Uterus (tissue), 4 donors: Measurements from ENCODE around the gene BMP6. TPM values are rescaled to one million over a fixed set of nuclear protein-coding genes. Genes with fewer than 3 reads are reported as not detected.

Experiments
- DNase-seq, 2 donors: peaks; one replicate each; pipeline ENCODE4 v3.0.0-alpha.2; 2019 to 2020
- H3K27ac ChIP-seq, 2 donors: fragments of 200-600 bp; sonication (generic); 1 replicate in 1 of 2; 2 replicates in 1 of 2; pipeline ENCODE4 v1.5.1; 2016 to 2018
- H3K27me3 ChIP-seq, 2 donors: fragments of 200-600 bp; sonication (generic); one replicate each; pipeline ENCODE4 v1.5.1; 2018 to 2019; ENCODE audit warnings: control low read depth in 1 of 2
- H3K36me3 ChIP-seq, 2 donors: fragments of 200-600 bp; sonication (generic); one replicate each; pipeline ENCODE4 v1.5.1; 2019; ENCODE audit warnings: control low read depth in 1 of 2
- H3K4me1 ChIP-seq, 2 donors: fragments of 200-600 bp; sonication (generic); one replicate each; pipeline ENCODE4 v1.5.1; 2018 to 2019; ENCODE audit warnings: control low read depth in 1 of 2
- H3K4me3 ChIP-seq, 2 donors: fragments of 200-600 bp; sonication (generic); 1 replicate in 1 of 2; 2 replicates in 1 of 2; pipeline ENCODE4 v1.5.1; 2018 to 2019; ENCODE audit warnings: mild to moderate bottlenecking in 1 of 2
- H3K9me3 ChIP-seq, 2 donors: fragments of 200-600 bp; sonication (generic); one replicate each; pipeline ENCODE4 v1.5.1; 2019; ENCODE audit warnings: control low read depth in 1 of 2
- CTCF ChIP-seq, 4 experiments: fragments of 200-600 bp in 2 of 4; fragments of 450-650 bp in 2 of 4; sonication (generic) in 2 of 4; IDR thresholded peaks; one replicate each; pipeline ENCODE4 v1.5.1; 2016 to 2019; ENCODE audit warnings: antibody characterized with exemption in 4 of 4, mild to moderate bottlenecking in 2 of 4, moderate library complexity in 1 of 4
- POLR2A ChIP-seq, 2 donors: fragments of 450-650 bp; IDR thresholded peaks; one replicate each; pipeline ENCODE4 v1.6.1; 2016; ENCODE audit warnings: antibody characterized with exemption in 2 of 2, mild to moderate bottlenecking in 1 of 2, moderate library complexity in 1 of 2
- intact Hi-C: fragments of 100-400 bp; cut with DNase I; formaldehyde crosslinking; loops from one replicate; pipeline ENCODE4 v1.15.1; 2023; ENCODE audit warnings: low total_unique reads
- total RNA-seq, 4 donors: library from RNA; depleted of rRNA in 3 of 4; stranded (reverse); fragments of >200 nt in 3 of 4; gene quantifications; one replicate each; pipeline versions ENCODE4 v1.1.0 to v1.2.4, GENCODE V29; 2014 to 2023
- donor health status: DM: yes; HTN: yes; CAD: no.

BMP6 gene
- total RNA-seq, 4 donors from 2014 or later, result 2.2 to 8.5 (median 4.4) TPM

- no peaks in the 10 kb centered on the region for H3K9me3 ChIP-seq
- H3K27me3 ChIP-seq, result no peaks in the 10 kb centered on the region
- no peak for DNase-seq
- TF ChIP-seq CTCF (IDR thresholded peaks at IDR 0.05) (no peak), POLR2A (IDR thresholded peaks at IDR 0.05) (no peak)
- H3K27ac ChIP-seq, result no peak overlapping the region
- H3K4me3 ChIP-seq, result no peak overlapping the region
- no peaks in the 10 kb centered on the region for H3K4me1 ChIP-seq
- intact Hi-C loops, result no loop called here
- H3K36me3 ChIP-seq, result no peaks in the 10 kb centered on the region
These were observed 33.5 kb upstream of the BMP6 start for GRCh38 chr6:7692453-7692784.

- Histone ChIP-seq H3K4me1 (no peaks in the 10 kb centered on the region), H3K4me3 (no peak overlapping the region), H3K36me3 (no peaks in the 10 kb centered on the region), H3K9me3 (no peaks in the 10 kb centered on the region), H3K27ac (no peak overlapping the region), H3K27me3 (no peaks in the 10 kb centered on the region)
- no peak for DNase-seq
- intact Hi-C loops, result no loop called here
- TF ChIP-seq POLR2A (IDR thresholded peaks at IDR 0.05) (no peak), CTCF (IDR thresholded peaks at IDR 0.05) (no peak)
These were observed 32.1 kb upstream of the BMP6 start for GRCh38 chr6:7693827-7694226.

- no peak for DNase-seq
- intact Hi-C loops, result no loop called here
- H3K4me3 ChIP-seq, result no peak overlapping the region
- H3K27ac ChIP-seq, result no peak overlapping the region
- no peaks in the 10 kb centered on the region for H3K4me1 ChIP-seq
- H3K36me3 ChIP-seq, result no peaks in the 10 kb centered on the region
- no peaks in the 10 kb centered on the region for H3K27me3 ChIP-seq
- TF ChIP-seq CTCF (IDR thresholded peaks at IDR 0.05) (no peak), POLR2A (IDR thresholded peaks at IDR 0.05) (no peak)
- H3K9me3 ChIP-seq, result no peaks in the 10 kb centered on the region
These were observed 29.8 kb upstream of the BMP6 start for GRCh38 chr6:7696061-7696460.

- no peak overlapping the region for H3K4me3 ChIP-seq
- no peaks in the 10 kb centered on the region for H3K9me3 ChIP-seq
- intact Hi-C loops, result no loop called here
- H3K27me3 ChIP-seq, result no peaks in the 10 kb centered on the region
- DNase-seq, result no peak
- no peak for TF ChIP-seq CTCF (IDR thresholded peaks at IDR 0.05)
- no peak for TF ChIP-seq POLR2A (IDR thresholded peaks at IDR 0.05)
- no peaks in the 10 kb centered on the region for H3K36me3 ChIP-seq
- no peak overlapping the region for H3K27ac ChIP-seq
- no peaks in the 10 kb centered on the region for H3K4me1 ChIP-seq
These were observed 28.5 kb upstream of the BMP6 start for GRCh38 chr6:7697432-7697819.

GRCh38 chr6:7697820-7698623 is 27.9 kb upstream of the BMP6 start:
- TF ChIP-seq CTCF (IDR thresholded peaks at IDR 0.05) (no peak), POLR2A (IDR thresholded peaks at IDR 0.05) (no peak)
- Histone ChIP-seq H3K36me3 (no peaks in the 10 kb centered on the region), H3K4me1 (no peaks in the 10 kb centered on the region), H3K4me3 (no peak overlapping the region), H3K9me3 (no peaks in the 10 kb centered on the region), H3K27ac (no peak overlapping the region), H3K27me3 (no peaks in the 10 kb centered on the region)
- no peak for DNase-seq
- intact Hi-C loops, result no loop called here
